GM10847 (cell line): ENCODE measurements around the gene F2.

Experiments used
- POLR2A ChIP-seq: IDR thresholded peaks from 2 replicates; pipeline ENCODE4 v1.6.1; 2011; ENCODE audit not compliant: insufficient read length; ENCODE audit errors: extremely low read depth

The F2 gene

DNA sequence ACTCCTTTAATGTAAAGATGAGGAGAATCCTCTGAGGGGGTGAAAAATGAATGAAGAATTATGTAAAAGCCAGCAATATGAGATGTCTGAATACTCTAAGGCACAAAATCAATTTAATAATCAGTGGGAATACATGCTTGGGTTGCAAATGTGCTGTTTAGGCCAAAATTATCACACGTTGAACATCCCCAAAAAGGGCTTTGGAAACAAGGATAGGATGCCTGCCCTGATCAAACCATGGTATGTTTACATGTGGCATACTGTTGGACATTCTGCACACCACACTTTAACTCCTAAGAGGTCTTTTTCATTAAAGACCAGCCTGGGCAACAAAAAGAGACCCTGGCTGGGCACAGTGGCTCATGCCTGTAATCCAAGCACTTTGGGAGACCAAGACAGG is 26.3 kb downstream of the F2 start:
- TF ChIP-seq POLR2A: no peak

DNA sequence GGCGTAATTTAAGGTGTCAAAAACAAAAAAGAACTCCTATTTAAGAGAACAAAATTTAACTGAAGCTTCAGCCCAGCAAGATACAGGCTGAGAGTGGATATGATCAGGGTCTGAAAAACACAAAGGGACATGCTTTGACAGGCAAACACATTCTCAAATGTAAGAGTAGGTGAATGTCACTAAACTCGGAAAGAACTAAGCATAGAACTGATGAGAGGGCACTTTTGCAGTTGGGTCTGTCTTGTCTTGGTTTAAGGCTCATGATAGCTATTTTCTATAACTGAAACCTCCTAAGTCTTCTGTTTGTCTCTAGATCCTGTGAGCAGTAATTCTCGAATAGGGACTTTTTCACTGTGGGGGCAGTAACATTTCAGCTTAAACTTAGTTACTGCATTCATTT is 27.0 kb downstream of the F2 start:
- TF ChIP-seq POLR2A: no peak

DNA sequence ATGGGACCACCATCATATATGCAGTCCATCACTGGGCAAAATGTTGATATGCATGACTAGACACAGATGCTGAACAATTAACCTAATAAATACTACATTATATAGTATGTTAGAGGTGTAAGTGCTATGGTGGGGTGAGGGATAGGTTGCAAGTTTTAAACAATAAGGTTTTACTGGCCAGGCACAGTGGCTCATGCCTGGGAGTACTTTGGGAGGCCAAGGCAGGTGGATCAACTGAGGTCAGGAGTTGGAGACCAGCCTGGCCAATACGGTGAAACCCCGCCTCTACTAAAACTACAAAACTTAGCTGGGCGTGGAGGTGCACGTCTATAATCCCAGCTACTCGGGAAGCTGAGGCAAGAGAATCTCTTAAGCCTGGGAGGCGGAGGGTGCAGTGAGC is 28.1 kb downstream of the F2 start:
- no peak for TF ChIP-seq POLR2A

DNA sequence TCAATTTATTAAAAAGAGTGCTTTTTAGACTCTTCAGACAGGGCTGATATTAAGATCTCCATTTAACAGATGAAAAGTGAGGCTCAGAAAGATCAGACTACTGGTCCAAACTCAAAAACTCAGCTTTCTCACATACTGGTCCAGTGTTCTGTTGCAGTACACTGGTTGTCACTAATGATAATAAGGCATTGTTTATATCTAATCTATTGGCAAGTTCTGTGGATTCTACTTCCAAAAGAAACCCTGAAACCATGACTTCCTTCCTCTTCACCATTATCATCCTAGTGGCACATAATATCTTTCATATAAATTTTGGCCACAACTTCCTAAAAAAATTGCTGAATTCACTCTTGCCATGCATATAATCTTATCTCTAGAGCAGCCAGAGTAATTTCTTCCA is 36.9 kb downstream of the F2 start:
- no peak for TF ChIP-seq POLR2A

DNA sequence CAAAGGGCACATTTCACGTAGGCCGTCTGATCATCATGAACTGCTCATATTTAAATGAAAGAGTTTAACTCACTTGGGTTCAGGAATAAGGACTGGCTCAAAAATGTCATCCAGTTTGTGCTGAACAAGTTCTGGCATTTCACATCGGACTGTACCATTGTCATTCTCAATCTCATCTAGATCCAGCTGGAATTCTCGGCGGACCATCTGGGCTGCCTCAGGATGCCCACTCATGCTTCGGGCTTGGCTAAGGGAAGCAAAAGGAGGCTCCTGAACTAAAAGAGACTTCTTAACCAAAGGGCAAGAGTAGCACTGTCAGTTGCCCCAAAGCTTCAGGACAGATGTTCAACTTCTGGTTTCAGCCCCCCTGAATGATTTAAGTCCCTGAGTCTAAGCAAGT is 40.2 kb downstream of the F2 start:
- TF ChIP-seq POLR2A: no peak

DNA sequence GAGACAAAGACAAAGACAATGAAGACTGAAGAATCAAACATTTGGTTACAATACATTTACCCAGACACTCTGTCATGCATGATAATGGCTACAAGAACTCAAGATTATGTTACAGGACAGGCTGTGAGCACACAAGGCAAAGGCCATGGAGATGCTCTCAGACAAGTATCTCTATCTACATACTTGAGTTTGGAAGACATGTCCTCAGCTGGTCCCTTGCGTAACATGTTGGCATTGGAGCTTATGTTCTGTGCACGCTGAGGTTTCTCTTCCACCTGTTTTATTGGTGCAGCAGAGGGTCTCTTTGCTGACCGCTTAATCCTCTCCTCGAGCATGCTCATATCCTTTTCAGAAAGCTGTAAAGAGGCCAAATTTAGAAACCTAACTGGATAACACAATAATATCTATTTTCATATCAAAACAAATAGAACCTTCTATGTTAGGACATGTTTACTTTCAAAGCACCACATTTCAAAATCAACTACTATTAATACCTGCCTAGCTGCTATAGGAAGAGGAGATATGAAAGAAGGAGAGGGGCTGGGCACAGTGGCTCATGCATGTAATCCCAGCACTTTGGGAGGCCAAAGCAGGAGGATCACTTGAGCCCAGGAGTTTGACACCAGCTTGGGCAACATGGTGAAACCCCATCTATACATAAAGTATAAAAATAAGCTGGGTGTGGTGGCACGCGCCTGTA is 41.6 kb downstream of the F2 start:
- TF ChIP-seq POLR2A: no peak

DNA sequence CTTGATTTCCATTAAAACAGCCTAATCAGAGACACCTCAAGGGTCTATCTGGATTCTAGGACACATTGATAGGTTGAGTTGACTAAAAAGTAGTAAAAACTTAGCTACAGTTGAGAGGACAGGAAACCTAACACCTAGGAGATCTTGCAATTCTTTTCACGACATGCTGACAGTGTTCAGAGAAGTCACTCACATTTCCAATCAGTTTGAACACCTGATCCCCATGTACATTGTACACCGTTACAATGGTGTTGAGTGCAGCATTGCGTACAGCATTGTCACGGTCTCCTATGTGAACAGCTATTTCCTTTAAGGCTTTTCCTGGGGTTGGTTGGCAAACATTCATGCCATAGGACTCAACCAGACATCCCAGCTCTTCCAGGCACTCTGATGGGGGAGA is 42.8 kb downstream of the F2 start:
- TF ChIP-seq POLR2A: no peak

DNA sequence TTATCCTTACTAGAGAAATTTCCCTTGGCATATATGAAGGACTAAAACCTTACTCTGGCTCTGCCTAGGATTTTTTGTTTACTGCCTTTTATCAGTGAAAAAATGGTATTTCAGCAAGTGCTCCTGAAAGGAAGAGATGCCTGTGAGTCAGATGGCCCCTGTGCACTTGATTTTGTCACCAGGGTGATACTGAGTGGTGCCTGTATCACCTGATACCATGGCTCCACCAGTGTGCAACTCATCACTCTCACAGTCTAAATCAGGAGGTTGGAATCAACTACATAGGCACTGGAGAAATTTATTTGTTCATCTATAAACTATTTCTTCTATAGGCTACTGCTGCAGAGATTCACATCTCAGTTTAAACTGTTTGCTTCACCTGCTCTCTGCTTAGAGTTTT is 43.2 kb downstream of the F2 start:
- no peak for TF ChIP-seq POLR2A

DNA sequence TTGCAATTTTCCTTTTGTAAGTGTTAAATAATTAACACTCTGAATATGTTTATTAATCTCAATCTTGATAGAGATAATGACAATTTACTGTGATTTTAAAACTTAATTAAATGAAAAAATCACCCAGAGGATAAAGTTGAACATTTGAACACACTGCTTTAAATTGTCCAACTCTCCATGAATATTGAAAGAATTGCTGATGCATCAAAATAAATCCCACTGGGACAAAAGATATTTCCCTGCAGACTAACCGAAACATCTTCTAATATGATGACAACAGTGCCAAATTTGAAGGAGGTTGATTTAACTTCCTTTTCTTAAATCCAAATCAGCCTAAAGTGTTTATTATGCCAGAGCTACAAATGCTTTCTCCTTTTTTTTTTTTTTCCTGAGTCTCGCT is 47.6 kb downstream of the F2 start:
- TF ChIP-seq POLR2A: no peak

DNA sequence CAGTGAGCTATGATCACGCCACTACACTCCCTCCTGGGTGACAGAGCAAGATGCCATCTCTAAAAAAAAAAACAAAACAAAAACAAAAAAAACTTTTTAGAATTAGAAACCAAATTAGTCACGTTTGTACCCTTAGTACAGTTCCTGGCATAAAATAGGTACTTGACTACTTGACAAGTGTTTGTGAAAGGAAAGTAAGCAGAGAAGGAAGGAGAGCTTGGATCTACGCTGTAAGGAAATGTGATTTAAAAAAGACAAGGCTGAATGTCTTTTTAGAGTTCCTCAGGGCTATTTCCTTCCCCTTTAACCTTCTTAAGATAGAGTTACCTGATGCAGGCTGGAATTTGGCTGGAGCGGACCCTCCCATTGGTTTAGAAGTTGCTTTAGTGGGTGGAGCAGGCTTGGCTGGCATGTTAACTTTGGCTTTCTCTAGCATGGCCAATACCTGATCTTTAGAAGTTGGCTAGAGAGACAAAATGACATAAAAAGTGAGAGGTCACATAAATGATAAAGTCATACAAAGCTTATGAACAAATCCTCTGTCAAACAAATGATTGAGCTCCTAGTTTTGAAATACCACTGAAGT is 50.7 kb downstream of the F2 start:
- no peak for TF ChIP-seq POLR2A

DNA sequence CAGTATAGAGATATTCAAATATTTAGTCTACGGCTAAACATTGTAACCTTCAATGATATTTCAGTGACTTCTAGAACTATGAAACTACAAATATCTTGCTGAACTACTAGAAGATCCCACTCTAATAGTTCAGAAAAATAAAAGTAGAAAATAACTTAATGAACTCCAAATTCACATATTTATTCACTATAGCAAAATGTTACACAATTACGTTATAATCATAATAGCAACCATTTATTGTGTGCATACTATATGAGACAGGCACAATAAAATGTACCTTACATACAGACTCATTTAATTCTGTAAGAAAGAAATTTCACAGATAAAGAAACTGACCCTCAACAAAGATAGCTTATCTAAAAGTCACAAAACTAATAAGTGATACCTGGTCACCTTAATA is 57.9 kb downstream of the F2 start:
- TF ChIP-seq POLR2A: no peak

DNA sequence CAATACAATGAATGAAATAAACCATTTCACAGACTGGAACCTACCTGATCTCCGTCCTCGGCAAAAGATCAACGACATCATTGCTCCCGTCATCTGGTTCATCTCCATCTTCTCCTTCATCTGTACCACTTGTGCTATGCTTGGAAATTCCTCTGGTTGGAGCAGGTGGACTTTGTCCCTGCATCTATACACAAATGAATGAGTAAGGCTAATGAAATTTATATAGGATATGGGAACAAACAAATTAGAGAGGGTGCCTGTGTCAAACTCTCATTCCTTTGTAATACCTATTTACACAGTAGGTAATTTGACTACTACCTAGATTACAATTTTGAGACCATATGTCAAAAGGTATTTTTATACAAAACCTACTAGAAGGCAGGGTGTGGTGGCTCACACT is 59.4 kb downstream of the F2 start:
- no peak for TF ChIP-seq POLR2A
